OCI-M1 (cell line): ENCODE measurements around the gene HSD11B1L.
"Not testable (repeated sequence)": the region's sequence is repeated elsewhere in the genome, so short reads cannot be mapped to it uniquely, and the experiment has no call there.

Source experiments
- DNase-seq: peaks from one replicate; lab custom pipeline; 2025; lab: John Stamatoyannopoulos, UW

Gene HSD11B1L

DNA sequence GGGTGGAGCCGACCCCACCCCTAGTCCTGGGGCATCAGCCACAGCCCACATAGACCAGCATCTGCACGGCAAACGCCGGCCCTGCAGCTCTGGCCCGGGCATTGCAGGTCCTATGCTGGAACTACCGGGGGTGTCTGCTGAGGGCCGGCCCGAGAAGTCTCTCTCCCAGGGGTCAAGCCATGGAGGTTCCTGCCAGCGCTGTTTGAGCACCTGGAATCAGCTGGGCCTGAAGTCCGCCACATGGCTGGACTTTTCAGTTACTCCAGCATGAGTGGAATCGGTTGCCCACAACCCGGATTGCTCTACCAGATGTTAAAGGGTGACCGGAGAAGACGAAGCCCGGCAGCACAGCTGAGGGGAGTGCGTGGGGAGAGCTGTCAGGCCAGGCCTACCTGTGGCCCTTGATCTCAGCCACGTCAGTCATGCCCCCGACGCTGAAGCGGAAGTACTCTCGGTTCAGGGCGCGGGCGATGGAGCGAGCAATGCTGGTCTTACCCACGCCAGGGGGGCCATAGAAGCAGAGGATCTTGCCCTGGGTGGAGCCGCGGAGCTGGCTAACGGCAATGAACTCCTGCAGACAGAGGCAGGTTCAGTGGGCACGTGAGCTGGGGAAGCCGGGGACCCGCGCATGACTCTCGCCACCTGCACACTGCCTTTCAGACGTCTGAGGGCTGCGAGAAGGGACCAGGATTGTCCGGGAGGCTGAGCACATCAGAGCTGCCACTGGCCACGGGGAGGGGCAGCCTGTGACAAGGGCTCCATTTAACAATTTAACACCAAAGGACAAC is 18.0 kb downstream of the HSD11B1L start:
- no peak for DNase-seq

GRCh38 chr19:5700455-5701092 is 19.7 kb downstream of the HSD11B1L start:
- no peak for DNase-seq

DNA sequence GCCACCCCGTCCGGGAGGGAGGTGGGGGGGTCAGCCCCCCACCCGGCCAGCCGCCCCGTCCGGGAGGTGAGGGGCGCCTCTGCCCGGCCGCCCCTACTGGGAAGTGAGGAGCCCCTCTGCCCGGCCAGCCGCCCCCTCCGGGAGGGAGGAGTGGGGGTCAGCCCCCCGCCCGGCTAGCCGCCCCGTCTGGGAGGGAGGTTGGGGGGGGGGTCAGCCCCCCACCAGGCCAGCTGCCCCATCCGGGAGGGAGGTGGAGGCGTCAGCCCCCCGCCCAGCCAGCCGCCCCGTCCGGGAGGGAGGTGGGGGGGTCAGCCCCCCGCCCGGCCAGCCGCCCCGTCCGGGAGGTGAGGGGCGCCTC is 21.2 kb downstream of the HSD11B1L start:
- not testable (repeated sequence) for DNase-seq

DNA sequence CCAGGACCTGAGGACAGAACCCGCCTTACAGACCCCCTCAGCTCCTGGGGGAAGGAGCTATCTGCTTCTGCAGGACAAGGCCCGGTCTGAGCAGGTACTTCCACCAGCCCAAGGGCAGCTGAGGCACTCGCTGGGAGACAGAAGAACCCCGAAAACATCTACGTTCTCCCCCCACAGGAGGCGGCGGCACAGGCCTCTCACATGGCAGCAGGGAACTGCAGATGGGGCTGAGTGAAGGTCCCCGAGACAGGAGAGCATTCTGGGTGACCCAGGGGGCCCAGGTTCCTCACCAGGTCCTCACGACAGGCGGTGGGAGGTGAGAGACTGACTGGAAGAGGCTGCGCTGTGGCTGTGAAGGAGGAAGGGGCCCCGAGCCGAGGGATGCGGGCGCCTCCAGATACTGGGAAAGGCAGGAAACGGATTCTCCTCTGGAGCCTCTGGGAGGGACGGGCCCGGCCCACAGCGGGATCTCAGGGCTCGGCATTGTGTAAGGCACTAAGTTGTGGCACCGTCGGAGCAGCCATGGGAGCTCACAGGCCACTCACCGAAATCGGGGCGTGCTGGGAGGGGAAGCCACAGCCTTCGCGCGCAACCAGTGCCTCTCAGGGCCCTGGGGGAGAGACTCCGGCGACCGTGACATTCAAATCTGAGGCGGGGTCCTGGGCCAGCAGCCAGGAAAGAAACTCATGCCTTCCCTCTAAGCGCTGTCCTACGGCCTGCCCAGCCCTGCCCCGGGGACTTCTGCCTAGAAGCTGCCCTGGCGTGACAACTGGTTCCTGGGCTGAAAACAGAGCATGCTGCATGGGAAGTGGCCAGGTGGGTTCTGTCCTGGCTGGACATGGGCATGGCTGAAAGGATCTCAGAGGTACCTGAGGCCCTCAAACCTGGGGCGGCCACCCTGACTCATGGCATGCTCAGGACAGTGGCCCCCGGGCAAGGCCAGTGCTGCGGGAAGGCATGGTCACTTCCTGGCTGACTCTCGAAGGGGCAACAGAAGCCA is 23.3 kb downstream of the HSD11B1L start:
- no peak for DNase-seq

DNA sequence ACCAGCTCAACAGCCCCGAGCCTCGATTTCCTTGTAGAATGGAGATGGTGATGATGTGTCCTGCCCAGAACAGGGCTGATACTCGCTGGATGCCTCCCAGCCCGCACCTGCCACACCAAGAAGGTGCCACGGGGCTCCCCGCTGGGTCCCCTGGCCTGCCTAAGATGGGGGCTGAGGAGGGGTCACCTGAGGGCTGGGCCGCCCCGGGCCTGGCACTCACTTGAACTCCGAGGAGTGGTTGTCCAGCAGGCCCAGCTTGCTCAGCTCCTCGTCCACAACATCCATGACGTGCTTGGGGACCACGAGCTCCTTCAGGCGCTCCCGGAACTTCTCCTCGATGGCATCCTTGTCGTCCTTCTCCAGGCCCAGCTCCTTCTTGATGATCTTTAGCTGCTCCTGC is 24.7 kb downstream of the HSD11B1L start:
- no peak for DNase-seq

DNA sequence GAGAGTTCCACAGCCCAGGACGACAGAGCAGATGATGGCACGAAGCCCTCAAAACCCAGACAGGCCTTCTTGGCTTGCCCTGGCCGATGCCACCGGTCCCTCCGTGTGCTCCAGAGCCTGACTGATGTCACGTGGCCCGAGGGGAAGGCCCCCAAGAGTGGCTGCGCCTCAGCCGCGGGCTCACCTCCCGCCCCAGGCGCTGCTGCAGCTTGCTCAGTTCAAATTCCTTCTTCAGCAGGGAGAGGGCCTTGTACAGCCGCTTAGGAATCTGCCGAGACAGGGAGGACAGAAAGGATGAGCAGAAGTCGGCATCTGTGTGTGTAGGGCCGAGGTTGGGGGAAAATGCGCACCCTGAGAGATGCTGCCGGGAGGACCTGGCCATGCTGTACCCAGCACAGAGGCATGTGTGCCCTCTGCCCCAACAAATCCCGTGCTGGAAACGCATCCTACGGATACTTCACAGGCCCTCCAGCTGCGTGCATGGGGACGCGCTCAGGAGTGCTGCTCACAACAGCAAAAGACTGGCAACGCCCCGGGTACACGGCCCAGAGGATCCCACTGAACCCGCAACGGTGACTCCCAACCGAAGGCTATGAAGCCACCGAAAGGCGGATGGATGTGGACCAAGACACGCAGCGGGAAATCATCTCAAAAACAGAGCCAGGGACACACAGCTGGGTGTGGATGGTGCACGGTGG is 26.2 kb downstream of the HSD11B1L start:
- DNase-seq: no peak

GRCh38 chr19:5707576-5708575 is 27.0 kb downstream of the HSD11B1L start:
- DNase-seq: no peak

GRCh38 chr19:5711025-5711424 is 30.2 kb downstream of the HSD11B1L start:
- no peak for DNase-seq

GRCh38 chr19:5711713-5712161 is 30.9 kb downstream of the HSD11B1L start:
- DNase-seq: no peak

DNA sequence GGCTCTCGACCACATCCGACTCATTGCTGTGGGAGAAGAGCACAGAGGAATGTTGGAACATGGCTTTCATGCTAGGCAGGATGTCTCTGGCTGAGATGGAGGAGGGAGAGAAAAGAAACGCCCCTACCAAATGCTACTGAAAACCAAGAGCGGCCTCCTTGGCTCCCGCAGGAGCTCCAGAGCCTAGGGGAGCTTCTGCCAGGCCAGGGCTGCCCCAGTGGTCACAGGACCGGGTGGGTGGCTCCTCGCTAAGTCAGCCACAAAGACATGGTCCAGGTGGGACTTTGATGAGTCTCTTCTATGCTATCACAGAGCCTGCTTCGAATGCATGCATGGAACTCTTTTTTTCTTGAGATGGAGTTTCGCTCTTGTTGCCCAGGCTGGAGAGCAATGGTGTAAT is 32.4 kb downstream of the HSD11B1L start:
- no peak for DNase-seq

DNA sequence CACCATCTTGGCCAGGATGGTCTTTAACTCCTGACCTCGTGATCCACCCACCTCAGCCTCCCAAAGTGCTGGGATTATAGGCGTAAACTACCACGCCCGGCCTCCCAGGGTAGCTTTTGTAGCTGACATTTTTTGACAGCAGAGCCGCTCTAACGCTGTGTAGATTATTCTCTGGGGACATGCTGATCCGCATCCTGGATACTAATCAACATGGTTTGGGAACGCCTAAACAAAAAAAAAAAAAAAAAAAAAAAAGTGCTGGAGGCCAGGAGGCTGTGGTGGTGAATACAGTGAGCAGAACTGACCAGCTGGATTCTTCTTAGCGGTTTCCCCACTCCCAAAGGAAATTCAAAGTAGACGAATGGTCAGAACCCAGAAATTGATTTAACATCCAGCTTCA is 34.0 kb downstream of the HSD11B1L start:
- no peak for DNase-seq

DNA sequence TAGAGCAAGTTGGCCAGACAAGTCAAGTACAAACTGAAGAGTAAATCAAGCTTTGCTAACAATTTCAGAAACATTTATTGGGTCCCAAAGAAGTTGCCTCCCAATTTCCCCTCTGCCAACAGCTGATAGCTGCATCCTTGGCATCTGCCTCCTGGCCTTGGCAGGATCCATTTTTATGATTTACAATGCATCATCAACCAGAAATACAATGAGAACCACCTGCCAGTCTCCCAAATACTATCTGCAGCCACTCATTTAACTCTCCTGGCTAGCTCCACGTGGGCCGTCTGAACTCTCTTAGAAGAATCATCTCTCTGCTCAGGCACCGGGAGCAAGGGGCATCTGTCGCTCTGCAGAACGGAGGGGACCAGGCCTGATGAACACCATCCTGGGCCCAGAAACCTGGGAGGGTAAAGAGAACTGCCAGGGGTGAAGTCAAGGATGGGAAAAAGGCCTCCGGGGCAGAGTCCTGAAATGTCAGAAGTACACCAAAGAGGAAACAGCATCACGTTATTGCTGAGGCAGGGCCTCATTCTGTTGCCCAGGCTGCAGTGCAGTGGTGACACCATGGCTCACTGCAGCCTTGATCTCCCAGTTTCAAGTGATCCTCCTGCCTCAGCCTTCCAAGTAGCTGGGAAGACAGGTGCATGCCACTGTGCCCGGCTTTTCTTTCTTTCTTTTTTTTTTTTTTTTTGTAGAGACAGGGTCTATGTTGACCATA is 36.5 kb downstream of the HSD11B1L start:
- no peak for DNase-seq

DNA sequence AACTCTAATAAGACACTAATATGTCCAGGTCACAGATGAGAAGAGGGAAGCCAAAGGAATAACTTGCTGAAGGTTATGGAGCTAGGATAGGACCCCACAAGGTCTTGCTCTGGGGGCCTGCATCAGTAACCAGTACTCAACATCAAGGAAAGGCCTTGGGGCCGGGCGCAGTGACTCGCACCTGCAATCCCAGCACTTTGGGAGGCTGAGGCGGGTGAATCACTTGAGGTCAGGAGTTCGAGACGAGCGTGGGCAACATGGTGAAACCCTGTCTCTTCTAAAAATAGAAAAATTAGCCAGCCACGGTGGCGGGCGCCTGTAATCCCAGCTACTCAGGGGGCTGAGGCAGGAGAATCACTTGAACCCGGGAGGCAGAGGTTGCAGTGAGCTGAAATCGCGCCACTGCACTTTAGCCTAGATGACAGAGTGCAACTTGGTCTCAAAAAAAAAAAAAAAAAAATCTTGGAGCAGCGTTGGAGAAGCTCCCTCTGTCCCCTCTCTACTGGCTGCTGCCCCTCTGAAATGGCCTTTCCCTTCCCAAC is 37.3 kb downstream of the HSD11B1L start:
- no peak for DNase-seq

DNA sequence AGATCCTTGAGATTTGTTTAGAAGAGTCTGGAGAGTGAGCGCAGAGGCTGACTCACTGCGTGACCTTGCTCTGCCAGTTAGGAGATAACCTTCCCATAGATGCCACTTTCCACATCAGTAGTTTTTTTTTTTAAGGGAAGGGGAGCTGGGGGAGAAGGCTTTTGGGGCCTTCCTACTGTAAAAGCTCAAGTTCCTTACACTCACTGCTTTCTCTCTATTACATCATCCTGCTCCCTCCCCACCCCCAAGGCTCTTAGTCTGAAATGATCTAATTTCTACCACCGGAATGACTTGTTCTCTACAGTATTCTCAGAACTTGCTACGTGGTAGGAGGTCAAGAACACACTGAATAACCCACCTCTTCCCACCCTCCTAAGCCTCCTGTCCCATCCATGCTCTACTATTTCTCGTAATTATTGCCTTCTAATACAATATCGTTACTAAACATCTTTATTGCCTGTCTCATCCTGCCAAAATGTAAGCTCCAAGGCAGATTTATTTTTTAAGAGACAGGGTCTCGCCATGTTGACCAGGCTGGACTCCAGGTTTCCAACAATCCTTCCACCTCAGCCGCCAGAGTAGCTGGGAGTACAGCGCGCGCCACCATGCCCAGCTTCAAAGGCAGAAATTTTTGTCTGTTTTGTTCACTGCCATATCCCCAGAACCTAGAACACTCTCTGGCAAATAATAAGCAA is 37.9 kb downstream of the HSD11B1L start:
- DNase-seq: peak; percentile 95

DNA sequence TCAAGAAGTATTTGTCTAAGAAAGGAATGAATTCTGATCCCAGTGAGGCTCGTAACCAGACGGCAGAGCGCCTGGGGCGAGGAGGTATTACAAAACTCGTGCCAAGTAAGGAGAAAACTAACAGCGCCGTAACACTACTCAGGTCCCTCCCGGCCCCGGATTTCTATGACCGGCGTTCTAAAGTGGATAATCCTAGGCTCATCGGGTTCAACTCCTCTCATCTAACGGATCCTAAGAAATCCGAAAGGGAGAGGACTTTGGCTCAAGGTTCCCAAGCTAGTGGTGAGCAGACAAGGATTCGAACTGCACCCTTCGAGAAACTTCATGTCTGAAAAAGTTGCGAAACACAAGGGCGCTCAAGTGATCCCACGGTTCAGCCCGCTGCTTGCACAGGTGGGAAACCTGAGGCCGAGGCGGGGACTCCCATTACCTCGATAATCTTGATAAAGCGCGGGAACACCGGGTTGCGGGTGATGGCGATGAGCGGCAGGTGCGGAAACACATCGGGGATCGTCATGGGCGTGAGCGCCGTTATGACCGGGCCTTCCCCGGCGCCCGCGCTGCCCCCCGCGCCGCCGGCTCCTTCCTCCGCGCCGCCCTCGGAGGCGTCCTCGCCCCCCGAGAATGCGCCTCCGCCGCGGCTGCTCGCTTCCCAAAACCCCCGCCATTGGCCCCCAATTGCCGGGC is 38.6 kb downstream of the HSD11B1L start:
- DNase-seq: peak; percentile 53

DNA sequence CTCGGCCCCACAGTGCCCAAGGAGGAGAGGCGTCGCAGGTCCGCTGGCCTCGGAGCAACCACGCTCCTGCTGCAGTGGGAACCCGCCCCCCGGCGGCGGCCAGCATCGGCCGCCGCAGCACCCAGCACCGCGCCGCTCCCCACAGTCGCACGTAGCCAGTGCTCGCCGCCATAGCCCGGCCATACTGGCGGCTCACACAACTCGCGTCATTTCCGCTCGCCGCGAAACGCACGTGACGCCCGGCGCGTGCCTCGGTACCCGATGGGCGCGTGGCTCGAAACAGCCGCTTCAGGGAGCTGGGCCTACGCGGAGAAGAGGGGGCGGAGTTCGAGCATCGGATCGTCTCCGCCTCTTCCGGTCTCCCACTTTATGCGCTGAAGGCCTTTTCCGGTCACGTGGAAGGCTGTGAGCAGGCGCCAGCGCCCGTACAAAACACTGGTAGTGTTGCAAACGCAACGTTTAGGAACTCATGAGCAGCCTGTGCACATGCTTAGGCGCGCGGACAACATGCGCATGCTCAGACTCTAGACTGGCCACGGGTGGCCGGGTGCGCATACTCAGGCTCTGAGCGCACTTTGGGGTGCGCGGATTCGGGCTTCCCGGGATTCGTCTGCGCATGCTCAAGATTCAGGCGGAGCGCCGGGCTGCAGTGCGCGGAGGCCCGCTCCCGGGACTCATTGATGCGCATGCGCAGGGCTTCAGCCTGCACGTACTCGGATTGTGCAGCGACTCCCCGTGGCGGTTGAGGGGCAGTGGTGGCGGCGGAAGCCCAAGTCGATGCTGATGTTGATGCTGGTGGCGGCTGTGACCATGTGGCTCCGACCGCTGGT is 39.3 kb downstream of the HSD11B1L start, which contains the start of the genes CATSPERD and LONP1:
TSS of gene CATSPERD (plus strand) at position 677 of the 830 bp plus-strand sequence. CDS start at position 778, 101 bp downstream.
TSS of gene LONP1 (minus strand) at position 186 of the 830 bp plus-strand sequence. CDS start at position 172, 14 bp downstream.
- DNase-seq: peak; percentile 98

- DNase-seq: no peak
These were observed 46.7 kb downstream of the HSD11B1L start for GRCh38 chr19:5727453-5728050.
